Stimulated activated CD4-positive, alpha-beta T cell treated with anti-CD3 and anti-CD28 coated beads, TNF-alpha, amount 100 ng/mL, for 24 hours (primary cell): ENCODE data around the gene SLC44A2.
"Not testable (repeated sequence)": the region's sequence is repeated elsewhere in the genome, so short reads cannot be mapped to it uniquely, and the experiment has no call there.

ENCODE experiments used
- DNase-seq, 3 experiments: peaks; one replicate each; pipeline ENCODE4 v3.0.0-alpha.2; 2020; ENCODE audit warnings: low read depth in 3 of 3

The SLC44A2 gene

DNA sequence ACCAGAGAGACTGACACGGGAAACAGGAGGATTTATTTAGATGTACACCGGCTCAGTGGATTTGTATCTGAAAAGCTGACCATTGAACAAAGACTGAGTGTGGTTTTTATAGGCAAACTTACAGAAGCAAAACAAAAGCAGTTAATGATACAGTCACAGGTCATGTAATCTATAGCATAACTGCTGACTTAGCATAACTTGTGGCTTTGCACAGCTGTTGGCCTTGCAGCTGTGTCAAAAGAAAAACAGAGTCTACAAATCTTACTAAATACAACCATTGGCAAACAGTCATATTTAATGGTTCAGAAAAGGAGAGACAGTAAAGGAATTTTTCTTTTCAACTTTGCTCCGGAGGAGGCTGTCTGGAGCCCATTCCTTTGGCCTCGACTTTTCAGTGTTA, 26.5 kb downstream of the SLC44A2 start:
- DNase-seq, result no peak

DNA sequence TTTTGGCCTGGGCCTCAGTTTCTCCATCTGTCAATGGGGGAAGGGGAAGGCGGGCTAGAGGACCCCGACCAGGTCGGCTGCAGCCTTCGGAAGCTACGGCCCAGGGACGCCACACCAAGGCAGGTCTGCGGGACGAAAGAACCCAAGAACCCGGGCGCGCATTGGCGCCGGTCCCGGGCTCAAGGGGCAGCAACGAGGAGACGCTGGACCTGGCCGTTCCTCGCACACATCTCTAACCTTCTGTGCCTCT, 28.1 kb downstream of the SLC44A2 start:
- no peak for DNase-seq

DNA sequence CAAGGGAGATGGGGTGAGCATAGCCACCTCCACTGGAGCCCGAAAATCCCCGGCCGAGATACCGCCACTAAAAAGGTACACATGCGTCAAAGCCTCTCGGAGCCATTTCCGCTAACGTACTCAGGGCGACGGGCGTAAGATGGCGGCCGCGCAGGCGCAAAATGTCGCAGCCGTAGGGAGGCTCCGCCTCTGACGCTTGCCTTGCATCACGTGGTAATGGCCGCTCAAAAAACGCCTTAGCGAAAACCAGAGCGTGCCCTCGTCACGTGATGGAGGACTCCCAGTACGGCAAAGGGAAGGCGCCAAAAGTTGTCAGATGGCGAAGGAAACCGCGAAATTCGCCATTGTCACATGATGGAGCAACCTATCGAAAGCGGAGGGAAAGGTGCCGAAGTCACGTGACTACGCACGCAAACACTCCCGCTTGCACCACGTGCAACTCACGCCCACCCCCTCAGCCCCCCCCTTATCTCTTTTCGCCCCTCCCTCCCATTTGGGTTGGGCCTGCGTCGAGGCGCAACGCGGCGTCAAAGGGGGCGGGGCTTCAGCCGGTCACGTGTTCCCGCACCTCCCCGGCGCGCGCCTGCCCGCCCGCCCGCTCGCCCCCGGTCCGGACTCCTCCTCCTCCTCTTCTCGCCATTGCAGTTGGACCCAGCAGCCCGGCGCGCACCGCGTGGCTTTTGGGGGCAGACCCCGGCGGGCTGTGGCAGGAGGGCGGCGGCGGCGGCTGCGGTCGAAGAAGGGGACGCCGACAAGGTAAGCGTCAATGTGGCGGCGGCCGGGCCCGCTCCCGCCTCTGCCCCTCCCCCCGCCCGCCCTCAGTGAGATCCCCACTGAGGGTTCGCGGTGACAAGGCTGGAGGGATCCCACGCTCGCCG, 28.6 kb downstream of the SLC44A2 start, which contains the start of gene ILF3:
Gene ILF3 (plus strand): TSS at position 615 of the 878 bp plus-strand sequence. CDS start 16,260 bp downstream, outside the sequence.
- DNase-seq, result peak; percentile 99 to 100 (median 99)

DNA sequence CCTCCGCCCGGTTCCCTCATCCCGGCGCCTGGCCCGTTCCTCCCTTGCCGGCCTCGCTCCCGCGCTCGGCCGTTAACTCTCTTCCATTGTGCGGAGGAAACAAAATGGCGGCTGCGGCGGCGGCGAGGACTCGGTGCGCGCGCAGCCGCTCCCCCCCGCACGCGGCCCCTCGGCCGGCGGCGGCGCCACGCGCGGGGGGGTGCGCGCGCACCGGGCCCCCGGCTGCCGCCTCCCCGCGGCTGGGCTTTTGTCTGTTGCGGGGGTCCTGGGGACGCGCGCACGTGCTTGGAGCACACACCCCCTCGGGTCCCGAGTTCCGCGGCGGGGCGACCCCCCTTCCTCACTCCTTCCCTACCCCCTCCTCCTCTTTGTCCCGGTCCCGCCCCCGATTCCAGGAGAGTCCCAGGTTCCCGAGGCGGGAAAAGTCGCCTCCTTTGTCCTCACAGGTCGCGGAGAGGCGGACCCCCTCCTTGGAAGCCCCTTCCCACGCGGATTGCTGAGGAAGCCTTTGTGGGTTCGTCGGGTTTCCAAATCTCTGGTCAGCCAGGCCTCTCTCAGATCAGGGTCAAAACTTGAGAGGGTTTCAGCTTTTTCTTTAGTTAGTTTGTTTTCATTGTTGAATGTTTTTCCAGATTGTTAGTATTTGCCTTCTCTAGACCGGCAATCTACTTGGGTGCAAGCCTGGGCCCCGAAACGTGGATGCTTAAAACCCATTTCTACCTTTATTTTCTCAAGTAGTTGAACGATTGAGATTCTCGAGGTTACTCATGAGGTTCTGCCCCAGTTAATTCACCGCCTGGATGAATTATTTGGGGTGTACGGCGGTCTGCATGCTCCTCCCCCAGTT, 29.5 kb downstream of the SLC44A2 start:
- DNase-seq, result peak; percentile 19 to 54 (median 36)

DNA sequence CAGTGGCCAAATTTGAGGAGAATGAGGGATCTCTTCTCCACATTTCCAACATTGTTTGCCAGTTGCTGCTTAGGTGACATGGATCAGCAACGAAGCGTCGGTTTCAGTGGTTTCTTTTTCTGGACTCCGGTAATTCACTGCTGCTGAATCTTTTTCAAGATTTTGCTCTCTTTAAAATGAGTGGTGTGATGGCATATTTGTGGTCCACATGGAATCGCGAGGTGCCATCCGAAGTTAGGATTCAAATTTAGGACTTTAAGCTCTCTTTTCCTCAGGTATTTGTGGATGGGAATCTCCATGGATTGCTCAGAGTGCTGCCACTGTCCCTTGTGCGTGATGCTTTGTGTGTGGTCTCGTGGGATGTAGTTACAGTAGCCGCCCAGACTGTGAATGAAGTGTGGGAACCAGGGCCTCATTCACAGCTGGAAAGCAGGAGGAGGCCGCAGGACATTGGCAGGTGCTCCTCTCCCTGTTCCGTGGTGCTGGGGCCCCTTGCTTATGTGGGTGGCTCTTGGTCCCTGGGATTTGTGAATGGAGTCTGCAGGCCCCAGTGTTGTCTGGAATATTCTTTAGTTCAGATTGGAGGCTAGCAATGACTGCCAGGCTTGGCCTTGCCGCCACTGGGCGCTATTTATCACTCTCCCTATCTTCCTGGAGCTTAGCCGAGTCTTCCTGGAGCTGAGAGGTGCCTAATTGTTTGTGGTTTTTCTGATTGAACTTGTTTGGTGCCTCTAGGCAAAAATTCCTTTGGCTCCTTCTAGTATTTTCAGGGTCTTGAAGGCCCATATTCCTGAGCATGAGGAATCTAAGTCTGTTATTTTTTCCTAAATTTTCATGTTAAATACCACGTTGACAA, 30.3 kb downstream of the SLC44A2 start:
- no peak for DNase-seq

DNA sequence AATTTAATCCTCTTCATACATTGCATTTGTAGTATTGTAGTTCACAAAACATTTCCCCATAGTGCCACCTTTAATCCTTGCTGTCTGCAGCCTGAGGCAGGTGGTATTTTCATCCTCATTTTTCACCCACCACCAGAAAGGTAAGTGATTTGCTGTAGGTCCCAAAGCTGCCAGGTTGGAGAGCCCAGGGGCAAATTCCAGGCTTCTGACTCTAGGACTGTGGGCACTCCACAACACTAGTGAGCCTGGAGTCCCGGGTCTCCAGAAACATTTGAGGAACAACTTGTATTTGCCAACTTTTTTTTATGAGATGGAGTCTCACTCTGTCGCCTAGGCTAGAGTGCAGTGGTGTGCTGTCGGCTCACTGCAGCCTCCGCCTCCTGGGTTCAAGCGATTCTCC, 35.0 kb downstream of the SLC44A2 start:
- no peak for DNase-seq

DNA sequence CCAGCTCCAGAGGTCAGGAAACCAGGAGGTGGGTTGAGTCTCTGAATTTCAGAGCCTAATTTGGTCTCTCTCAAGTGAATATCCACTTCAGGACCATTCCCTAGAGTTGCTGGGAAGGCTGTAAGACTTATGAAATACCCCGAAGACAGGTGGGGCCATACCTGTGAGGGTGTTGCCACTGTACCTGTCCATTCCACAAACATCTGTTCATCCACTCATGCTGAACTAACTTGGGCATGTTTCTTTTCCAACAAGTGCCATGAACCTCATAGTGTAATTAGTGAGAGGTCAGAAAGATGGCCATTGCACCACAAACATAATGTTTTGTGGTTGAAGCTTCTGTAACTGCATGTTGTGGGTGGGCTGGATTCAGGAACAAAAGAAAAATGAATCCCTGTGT, 36.6 kb downstream of the SLC44A2 start:
- no peak for DNase-seq

DNA sequence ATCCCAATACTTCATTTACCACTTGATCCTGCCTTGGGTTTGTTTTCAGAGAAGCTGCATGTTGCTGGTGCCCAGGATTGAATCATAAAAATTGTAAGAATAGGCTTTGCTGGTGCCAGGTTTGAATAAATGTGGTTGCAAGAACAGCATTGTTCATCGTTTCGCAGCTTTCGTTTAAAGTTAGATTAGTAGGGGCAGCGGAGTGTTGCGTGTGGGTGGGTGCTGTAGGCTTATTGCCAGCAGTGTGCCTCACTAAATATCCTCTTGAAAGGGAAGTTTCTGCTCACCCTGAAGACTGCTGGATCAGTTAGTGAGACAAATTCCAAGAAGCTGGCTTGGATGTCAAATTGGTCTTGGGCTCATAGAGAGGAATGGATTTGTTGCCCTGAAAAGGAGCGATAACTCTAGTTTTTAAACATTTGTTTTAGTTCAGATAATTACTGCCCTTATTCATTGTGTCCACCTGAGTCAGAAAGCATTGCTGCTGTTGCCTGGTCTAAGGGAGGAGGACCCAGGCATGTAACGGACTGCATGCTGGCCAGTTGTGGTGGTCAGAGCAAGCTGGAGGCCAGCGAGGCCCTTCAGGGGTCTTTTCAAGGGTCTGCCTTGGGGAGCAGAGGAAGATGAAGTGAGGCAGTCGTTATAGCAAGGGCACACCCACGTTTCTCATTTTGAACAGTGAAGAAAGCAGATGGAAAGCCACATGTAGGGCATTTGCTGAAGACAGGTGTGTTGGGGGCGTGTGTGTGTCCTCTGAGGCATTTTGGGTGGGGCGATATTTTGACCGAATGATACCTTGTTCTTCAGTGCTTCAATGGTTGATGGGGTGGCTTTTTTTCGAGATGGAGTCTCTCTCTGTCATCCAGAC, 37.3 kb downstream of the SLC44A2 start:
- peak in 1 of 3 experiments; percentile 32 for DNase-seq

DNA sequence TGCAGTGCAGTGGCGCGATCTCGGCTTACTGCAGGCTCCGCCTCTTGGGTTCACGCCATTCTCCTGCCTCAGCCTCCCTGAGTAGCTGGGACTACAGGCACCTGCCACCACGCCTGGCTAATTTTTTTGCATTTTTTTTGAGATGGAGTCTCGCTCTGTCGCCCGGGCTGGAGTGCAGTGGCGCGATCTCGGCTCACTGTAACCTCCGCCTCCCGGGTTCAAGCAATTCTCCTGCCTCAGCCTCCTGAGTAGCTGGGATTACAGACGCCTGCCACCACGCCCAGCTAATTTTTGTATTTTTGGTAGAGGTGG, 37.9 kb downstream of the SLC44A2 start:
- DNase-seq, result not testable (repeated sequence)

DNA sequence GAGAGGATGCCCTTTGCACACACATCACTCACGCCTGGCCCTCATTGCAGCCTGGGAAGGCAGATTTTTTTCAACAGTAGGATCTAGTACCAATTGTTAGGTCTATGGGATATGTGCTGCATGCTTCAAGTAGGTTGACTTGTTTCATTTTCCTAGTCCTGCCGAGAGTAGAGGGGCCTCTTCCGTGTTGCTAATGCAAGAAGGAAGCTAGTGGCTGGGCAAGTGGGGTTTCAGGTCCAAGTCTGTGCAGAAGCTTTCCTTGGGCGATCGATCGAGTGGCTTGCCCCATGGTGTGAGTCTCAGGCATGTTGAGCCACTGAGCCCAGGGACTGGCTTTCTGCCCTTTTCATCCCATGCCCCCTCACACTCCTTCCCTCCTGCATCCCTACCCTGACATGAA, 42.5 kb downstream of the SLC44A2 start:
- no peak for DNase-seq

DNA sequence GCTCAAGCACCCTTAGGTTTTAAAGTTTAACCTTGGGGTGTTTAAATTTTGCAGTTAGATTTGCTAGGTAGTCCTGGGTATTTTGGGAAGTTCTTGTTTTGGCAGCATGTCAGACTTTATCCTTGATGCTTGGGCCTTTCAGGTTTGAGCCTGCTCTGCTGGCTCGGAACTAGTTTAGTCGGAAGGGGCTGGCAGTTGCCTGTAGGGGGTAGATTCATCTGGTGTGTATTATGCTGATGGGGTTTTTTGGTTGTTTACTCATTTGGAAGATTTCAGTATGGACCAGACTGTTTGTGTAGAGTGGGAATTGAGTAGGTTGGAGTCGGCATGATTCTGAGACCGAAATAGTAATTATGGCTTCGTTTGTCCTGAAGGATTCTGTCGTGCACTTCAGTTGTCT, 43.9 kb downstream of the SLC44A2 start:
- no peak for DNase-seq

DNA sequence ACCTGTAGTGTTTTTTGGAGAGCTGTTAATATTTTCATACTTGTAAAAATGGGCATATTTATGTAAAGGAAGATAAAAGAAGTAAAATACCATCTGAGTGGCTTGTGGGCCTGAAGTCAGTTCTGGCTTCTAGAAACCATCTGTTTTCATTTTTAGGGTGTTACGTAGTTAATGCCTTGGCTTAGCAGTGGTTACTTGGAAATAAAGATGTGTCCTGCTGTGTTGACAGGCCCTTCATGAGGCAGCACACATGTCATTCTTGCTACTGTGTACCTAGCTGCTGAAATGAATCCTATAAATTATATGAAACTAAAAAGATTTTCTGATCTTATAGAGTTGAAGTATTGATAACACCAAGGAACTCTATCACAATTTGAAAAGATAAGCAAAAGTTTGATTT, 44.8 kb downstream of the SLC44A2 start:
- no peak for DNase-seq

DNA sequence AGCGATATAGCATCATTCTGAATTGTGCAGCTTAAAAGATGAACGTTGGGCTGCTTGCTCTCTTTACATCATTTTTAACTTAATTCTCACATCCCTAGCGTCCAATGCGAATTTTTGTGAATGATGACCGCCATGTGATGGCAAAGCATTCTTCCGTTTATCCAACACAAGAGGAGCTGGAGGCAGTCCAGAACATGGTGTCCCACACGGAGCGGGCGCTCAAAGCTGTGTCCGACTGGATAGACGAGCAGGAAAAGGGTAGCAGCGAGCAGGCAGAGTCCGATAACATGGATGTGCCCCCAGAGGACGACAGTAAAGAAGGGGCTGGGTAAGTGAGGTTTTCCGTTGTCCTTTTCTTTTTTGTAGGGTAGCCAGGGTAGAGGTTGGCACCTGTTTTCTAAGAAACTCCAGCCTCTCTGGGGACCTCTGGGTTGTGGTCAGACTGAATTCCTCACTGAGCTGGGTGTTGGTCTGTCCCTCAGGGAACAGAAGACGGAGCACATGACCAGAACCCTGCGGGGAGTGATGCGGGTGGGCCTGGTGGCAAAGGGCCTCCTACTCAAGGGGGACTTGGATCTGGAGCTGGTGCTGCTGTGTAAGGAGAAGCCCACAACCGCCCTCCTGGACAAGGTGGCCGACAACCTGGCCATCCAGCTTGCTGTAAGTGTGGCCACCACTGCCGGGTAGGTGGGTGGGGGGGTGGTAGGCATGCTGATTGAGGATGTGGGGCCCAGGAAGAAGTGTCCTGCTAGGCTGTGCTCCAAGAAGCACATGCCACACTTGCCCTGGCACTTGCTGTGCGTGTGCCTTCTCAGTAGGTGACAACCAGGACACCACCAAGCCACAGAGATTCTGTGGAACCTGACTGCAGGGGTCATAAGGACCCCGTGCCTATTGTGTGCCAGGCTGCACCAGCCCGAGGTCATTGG, 45.8 kb downstream of the SLC44A2 start:
- no peak for DNase-seq

DNA sequence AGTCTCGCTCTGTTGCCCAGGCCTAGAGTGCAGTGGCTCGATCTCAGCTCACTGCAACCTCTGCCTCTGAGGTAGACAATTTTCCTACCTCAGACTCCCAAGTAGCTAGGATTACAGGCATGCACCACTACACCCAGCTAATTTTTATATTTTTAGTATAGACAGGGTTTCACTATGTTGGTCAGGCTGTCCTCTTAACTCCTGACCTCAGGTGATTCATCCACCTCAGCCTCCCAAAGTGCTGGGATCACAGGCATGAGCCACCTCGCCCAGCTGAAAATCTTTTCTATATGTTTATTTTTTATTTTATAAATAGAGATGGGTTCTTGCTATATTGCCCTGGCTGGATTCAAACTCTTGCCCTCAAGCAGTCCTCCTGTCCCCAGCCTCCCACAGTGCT, 46.6 kb downstream of the SLC44A2 start:
- not testable (repeated sequence) for DNase-seq

DNA sequence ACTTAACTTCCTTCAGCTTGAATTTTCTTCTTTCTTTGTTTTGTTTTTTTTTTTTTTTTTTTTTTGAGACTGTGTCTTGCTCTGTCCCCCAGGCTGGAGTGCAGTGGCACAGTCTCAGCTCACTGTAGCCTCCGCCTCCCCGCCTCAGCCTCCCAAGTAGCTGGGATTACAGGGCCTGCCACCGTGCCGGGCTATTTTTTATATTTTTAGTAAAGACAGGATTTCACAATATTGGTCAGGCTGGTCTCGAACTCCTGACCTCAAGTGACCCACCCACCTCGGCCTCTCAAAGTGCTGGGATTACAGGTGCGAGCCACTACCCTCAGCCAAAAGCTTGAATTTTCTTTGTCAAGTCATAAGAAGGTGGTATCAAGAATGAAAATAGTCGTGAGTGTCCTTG, 49.9 kb downstream of the SLC44A2 start:
- not testable (repeated sequence) for DNase-seq

DNA sequence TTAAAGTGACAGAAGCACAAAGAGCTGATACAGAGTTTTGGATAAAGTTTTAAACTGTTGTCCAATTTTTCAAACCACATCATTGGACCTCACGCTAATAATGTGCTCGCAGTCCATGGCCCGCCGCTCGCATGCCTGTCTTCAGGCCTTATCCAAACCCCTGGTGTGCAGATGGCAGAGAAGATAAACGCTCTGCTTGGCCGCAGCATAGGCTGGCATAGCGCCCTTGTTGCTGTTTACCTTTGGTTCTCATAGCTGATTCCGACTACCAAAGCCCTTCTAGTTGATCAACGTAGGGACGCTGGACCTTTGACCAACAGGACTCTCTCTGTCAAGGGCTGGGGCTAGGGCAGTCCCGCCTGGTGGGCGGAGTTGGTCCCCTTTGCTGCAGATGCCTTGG, 52.4 kb downstream of the SLC44A2 start:
- no peak for DNase-seq

DNA sequence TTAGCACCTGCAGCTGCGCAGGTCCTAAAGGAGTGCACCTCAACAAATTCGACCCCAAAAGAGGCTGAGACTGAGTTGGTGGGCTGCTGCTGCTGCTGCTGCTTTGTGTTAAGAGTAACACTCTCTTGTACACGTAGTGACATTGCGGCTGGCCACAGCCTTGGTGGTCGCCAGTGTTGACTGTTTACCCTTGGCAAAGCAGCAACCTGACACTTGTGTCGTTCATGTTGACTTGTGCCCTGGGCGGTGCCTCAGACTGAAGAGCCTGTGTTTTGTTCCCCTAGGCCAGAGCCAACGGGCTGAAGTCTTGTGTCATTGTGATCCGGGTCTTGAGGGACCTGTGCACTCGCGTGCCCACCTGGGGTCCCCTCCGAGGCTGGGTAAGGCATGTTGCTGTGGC, 53.5 kb downstream of the SLC44A2 start:
- no peak for DNase-seq

DNA sequence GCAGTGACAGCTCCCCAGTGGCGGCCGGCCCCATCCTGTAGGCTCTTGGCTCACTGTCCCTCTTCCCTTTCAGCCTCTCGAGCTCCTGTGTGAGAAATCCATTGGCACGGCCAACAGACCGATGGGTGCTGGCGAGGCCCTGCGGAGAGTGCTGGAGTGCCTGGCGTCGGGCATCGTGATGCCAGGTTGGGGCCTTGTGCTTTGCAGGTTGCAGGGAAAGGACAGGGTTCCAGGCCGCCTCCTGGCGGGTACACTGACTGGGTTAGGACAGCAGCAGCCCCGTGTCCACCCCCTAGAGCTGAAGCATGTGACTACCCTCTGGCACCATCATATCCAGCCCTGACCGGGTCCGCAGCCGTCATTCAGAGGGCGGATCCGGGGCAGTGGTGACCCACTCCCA, 54.4 kb downstream of the SLC44A2 start:
- DNase-seq, result no peak

DNA sequence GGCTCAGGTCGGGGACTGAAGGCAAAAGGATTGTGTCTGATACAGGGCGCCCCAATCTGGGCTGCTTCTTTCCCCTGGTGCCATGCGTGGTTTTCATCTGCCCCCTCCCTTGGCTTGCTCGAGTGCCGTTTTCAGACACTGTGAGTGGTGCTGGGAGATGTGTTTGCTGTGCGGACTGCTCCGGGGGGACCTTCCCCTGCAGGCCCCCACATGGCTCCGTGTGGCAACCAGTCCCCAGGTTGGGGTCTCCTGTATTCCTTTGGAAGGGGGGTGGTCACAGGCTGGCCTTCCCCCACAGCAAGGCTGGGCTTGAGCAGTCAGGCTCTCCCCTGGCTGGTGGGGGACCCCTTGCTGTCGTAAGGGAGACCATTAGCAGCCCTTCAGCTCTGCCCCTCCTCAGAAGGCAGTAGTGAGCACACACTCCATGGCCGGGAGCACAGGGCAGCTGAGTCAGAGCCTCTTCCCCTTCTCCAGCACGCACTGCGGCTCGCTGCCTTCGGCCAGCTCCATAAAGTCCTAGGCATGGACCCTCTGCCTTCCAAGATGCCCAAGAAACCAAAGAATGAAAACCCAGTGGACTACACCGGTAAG, 55.3 kb downstream of the SLC44A2 start:
- no peak for DNase-seq

DNA sequence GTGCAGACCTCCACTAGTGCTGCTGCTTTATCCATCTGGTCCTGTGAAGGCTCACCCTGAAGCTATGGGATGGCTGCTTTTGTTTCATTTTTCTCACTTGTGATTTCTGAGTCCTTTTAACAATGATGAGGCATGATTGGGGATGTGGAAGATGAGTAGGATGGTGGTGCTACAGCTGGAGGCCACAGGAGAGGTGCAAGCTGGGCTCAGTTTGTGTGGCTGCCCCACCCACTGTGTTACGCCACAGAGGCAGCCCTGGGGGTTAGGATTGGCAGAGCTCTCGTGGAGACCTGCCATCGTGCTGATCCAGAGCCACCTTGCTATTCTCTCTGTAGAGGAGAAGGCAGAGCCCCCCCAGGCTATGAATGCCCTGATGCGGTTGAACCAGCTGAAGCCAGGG, 56.3 kb downstream of the SLC44A2 start:
- no peak for DNase-seq
